BLaER1 treated with 17β-estradiol and CSF1 and Interleukin-3, amounts not matched to agents 10 nM and 100 nM (cell line): ENCODE results near the gene MPV17L2.
"Not testable (repeated sequence)": the region's sequence is repeated elsewhere in the genome, so short reads cannot be mapped to it uniquely, and the experiment has no call there.

Experiments
- H3K27ac ChIP-seq, 11 experiments: shearing (Covaris generic); formaldehyde crosslinking; 2 replicates each; pipeline ENCODE4 v1.8.1; 2022
- H3K27me3 ChIP-seq, 11 experiments: shearing (Covaris generic); formaldehyde crosslinking; 2 replicates each; pipeline ENCODE4 v1.8.1; 2022
- H3K36me3 ChIP-seq, 11 experiments: shearing (Covaris generic); formaldehyde crosslinking; 2 replicates each; pipeline ENCODE4 v1.8.1; 2022
- H3K4me1 ChIP-seq, 10 experiments: shearing (Covaris generic); formaldehyde crosslinking; 2 replicates each; pipeline ENCODE4 v1.8.1; 2022
- H3K4me2 ChIP-seq, 11 experiments: shearing (Covaris generic); formaldehyde crosslinking; 2 replicates each; pipeline ENCODE4 v1.8.1; 2022
- H3K4me3 ChIP-seq, 10 experiments: shearing (Covaris generic); formaldehyde crosslinking; 2 replicates each; pipeline ENCODE4 v1.8.1; 2022
- H3K9ac ChIP-seq, 11 experiments: shearing (Covaris generic); formaldehyde crosslinking; 2 replicates each; pipeline ENCODE4 v1.8.1; 2022
- H3K9me3 ChIP-seq, 11 experiments: shearing (Covaris generic); formaldehyde crosslinking; replicated peaks in 1 of 11; 2 replicates each; pipeline ENCODE4 v1.8.1; 2022
- H4K20me1 ChIP-seq, 11 experiments: shearing (Covaris generic); formaldehyde crosslinking; 2 replicates each; pipeline ENCODE4 v1.8.1; 2022
- Cebpa-rat ChIP-seq, 11 experiments: shearing (Covaris generic); IDR thresholded peaks; 2 replicates each; pipeline ENCODE4 v1.8.1; 2022

The MPV17L2 gene

GRCh38 chr19:18208098-18208951 lies 15.3 kb downstream of the MPV17L2 start:
- peaks cover 0 to 6% (median 0%) of the 10 kb centered on the region in 11 experiments; a peak in 2 of 22 replicates for H3K36me3 ChIP-seq
- H3K9ac ChIP-seq: no peak overlapping the region
- H3K27ac ChIP-seq: no peak overlapping the region
- no peak overlapping the region for H3K4me2 ChIP-seq
- H3K9me3 ChIP-seq: no peaks in the 10 kb centered on the region
- H3K27me3 ChIP-seq: no peaks in the 10 kb centered on the region
- peaks cover 0 to 3% (median 0%) of the 10 kb centered on the region in 11 experiments; a peak in 1 of 22 replicates for H4K20me1 ChIP-seq
- H3K4me1 ChIP-seq: peaks cover 9 to 27% (median 19%) of the 10 kb centered on the region in 10 experiments
- TF ChIP-seq Cebpa-rat (IDR thresholded peaks at IDR 0.05): no peak
- H3K4me3 ChIP-seq: no peak overlapping the region

DNA sequence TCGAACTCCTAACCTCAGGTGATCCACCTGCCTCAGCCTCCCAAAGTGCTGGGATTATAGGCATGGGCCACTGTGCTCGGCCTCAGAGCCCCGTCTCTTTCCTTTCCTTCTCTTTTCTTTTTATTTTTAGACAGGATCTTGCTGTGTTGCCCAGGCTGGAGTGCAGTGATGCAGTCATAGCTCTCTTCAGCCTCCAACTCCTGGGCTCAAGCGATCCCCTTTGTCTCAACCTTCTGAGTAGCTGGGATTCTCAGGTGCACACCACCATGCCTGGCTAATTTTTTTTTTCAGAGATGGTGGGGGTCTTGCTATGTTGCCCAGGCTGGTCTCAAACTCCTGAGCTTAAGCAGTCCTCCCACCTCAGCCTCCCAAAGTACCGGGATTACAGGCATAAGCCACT lies 16.9 kb downstream of the MPV17L2 start:
- not testable (repeated sequence) for H3K4me2 ChIP-seq, H3K9me3 ChIP-seq, H4K20me1 ChIP-seq, H3K4me3 ChIP-seq, H3K27ac ChIP-seq, H3K27me3 ChIP-seq, H3K36me3 ChIP-seq
- Histone ChIP-seq H3K9ac (0 out of 22 replicates have a peak overlapping the region, but pooled peaks of 1 of the 11 experiments have one; percentile 5), H3K4me1 (peaks cover 18 to 33% (median 25%) of the 10 kb centered on the region in 10 experiments)

GRCh38 chr19:18211683-18212082 lies 18.7 kb downstream of the MPV17L2 start:
- no peaks in the 10 kb centered on the region; a peak in 1 of 22 replicates for H4K20me1 ChIP-seq
- TF ChIP-seq Cebpa-rat (IDR thresholded peaks at IDR 0.05): no peak
- no peaks in the 10 kb centered on the region for H3K9me3 ChIP-seq
- H3K36me3 ChIP-seq: peaks cover 0 to 6% (median 0%) of the 10 kb centered on the region in 11 experiments; a peak in 2 of 22 replicates
- H3K4me1 ChIP-seq: peaks cover 5 to 20% (median 13%) of the 10 kb centered on the region in 10 experiments; a peak in 16 of 20 replicates
- H3K9ac ChIP-seq: peak overlapping the region in 2 of 11 experiments; percentile 5 to 16; a peak in 1 of 22 replicates
- no peaks in the 10 kb centered on the region for H3K27me3 ChIP-seq
- no peak overlapping the region for H3K4me3 ChIP-seq
- no peak overlapping the region for H3K27ac ChIP-seq
- H3K4me2 ChIP-seq: no peak overlapping the region

DNA sequence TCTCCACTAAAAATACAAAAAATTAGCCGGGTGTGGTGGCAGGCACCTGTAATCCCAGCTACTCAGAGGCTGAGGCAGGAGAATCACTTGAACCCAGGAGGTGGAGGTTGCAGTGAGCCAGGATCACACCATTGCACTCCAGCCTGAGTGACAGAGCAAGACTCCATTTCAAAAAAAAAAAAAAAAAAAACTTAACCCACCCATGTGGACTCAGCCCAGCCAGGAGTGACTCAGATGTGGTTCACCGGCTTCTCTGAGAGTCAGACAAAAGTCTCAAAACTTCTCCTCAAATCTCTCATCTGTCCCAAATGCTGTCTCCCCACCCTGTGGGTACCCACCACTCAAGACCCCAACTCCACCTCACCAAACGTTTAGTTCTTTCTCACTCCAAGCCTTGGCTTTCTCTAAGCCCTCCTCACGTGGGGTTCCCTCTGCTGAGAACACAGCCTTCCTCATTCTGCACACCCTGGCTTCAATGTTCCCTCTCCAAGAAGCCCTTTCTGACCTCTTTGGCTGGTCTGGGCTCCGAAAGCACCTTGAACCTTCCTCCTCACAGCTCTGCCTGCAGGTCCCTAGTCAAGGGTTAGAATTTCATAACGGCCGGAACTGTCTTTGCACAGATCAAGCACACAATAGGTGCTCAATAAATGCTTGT lies 21.9 kb downstream of the MPV17L2 start:
- Histone ChIP-seq H3K9ac (no peak overlapping the region), H3K4me1 (peaks cover 0 to 12% (median 10%) of the 10 kb centered on the region in 10 experiments; a peak in 10 of 20 replicates), H3K9me3 (no peaks in the 10 kb centered on the region), H3K27me3 (no peaks in the 10 kb centered on the region), H3K27ac (no peak overlapping the region), H3K4me3 (no peak overlapping the region), H3K4me2 (peak overlapping the region in 5 of 11 experiments; percentile 3 to 35 (median 17); a peak in 3 of 22 replicates), H3K36me3 (peaks cover 0 to 6% (median 0%) of the 10 kb centered on the region in 11 experiments; a peak in 3 of 22 replicates), H4K20me1 (no peaks in the 10 kb centered on the region; a peak in 1 of 22 replicates)
- no peak for TF ChIP-seq Cebpa-rat (IDR thresholded peaks at IDR 0.05)

DNA sequence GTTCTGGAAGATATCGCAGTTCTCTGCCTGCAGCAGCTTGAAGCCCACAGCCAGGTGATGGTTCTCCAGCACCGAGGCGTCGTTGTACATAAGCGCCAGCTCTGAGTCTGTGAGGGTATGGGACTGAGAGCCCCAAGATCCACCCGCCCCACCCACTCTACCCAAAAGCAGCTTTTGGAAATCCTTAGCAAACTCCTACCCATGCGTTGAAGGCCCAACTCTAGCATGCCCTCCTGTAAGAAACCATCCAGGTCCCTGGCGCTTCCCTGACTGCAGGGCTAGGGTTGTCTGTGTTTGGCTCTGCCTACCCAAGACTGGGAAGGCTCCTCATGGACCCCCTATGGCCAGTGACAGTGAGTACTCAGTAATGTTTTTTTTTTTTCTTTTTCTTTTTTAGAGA lies 23.8 kb downstream of the MPV17L2 start:
- Histone ChIP-seq H3K9ac (no peak overlapping the region), H3K27me3 (no peaks in the 10 kb centered on the region; a peak in 2 of 22 replicates), H3K4me2 (no peak overlapping the region), H3K4me1 (peaks cover 0 to 12% (median 10%) of the 10 kb centered on the region in 10 experiments; a peak in 10 of 20 replicates), H3K4me3 (no peak overlapping the region), H3K36me3 (peaks cover 0 to 1% (median 0%) of the 10 kb centered on the region in 11 experiments; a peak in 3 of 22 replicates), H3K9me3 (no peaks in the 10 kb centered on the region), H4K20me1 (no peaks in the 10 kb centered on the region; a peak in 2 of 22 replicates), H3K27ac (no peak overlapping the region)
- no peak for TF ChIP-seq Cebpa-rat (IDR thresholded peaks at IDR 0.05)

DNA sequence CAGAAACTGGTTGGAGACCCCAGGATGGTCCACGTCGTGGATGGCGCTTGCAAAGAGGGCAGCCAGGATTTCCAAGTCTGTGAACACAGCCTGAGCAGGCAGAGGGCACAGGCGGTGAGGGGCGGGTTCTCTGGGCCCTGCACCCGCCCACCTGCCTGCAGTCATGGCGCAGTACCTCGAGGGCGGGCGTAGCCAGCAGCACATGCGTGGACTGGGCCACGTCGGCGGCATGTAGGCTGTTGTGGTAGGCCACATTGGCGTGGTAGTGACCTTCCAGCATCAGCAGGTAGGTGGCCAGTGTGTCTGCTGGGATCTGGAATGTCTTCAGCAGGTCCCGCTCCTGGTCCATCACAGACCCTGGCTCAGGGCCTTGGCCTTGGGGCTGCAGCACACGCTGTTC lies 25.1 kb downstream of the MPV17L2 start:
- Histone ChIP-seq H3K4me2 (no peak overlapping the region), H3K27ac (no peak overlapping the region), H3K36me3 (no peaks in the 10 kb centered on the region; a peak in 2 of 22 replicates), H3K9ac (no peak overlapping the region), H3K4me1 (peaks cover 0 to 12% (median 10%) of the 10 kb centered on the region in 10 experiments; a peak in 10 of 20 replicates), H4K20me1 (no peaks in the 10 kb centered on the region; a peak in 2 of 22 replicates), H3K9me3 (no peaks in the 10 kb centered on the region), H3K27me3 (peaks cover 0 to 4% (median 0%) of the 10 kb centered on the region in 11 experiments; a peak in 6 of 22 replicates), H3K4me3 (no peak overlapping the region)
- TF ChIP-seq Cebpa-rat (IDR thresholded peaks at IDR 0.05): no peak

GRCh38 chr19:18218600-18218999 lies 25.6 kb downstream of the MPV17L2 start:
- Histone ChIP-seq H3K36me3 (no peaks in the 10 kb centered on the region; a peak in 2 of 22 replicates), H3K4me2 (no peak overlapping the region), H3K9ac (no peak overlapping the region), H3K9me3 (peaks cover 0 to under 1% (median 0%) of the 10 kb centered on the region in 11 experiments; a peak in 2 of 22 replicates), H3K4me1 (peaks cover 0 to 12% (median 10%) of the 10 kb centered on the region in 10 experiments; a peak in 10 of 20 replicates), H3K27me3 (peaks cover 0 to 5% (median 3%) of the 10 kb centered on the region in 11 experiments; a peak in 16 of 22 replicates), H3K27ac (no peak overlapping the region), H3K4me3 (no peak overlapping the region), H4K20me1 (no peaks in the 10 kb centered on the region; a peak in 2 of 22 replicates)
- TF ChIP-seq Cebpa-rat (IDR thresholded peaks at IDR 0.05): no peak

GRCh38 chr19:18219911-18220631 lies 27.1 kb downstream of the MPV17L2 start:
- Histone ChIP-seq H4K20me1 (peaks cover 0 to 6% (median 0%) of the 10 kb centered on the region in 11 experiments; a peak in 2 of 22 replicates), H3K36me3 (no peaks in the 10 kb centered on the region; a peak in 2 of 22 replicates), H3K9ac (no peak overlapping the region), H3K27ac (no peak overlapping the region), H3K4me1 (peaks cover 2 to 13% (median 10%) of the 10 kb centered on the region in 10 experiments; a peak in 18 of 20 replicates), H3K27me3 (peaks cover 13 to 20% (median 17%) of the 10 kb centered on the region in 11 experiments), H3K4me3 (no peak overlapping the region), H3K4me2 (no peak overlapping the region), H3K9me3 (peaks cover 0 to 12% (median 0%) of the 10 kb centered on the region in 11 experiments; a peak in 3 of 22 replicates)
- TF ChIP-seq Cebpa-rat (IDR thresholded peaks at IDR 0.05): no peak
